ENCODE measurements around the gene TMEM266.

- TF ChIP-seq YY1 (IDR thresholded peaks at IDR 0.05; ENCODE audit: insufficient read depth, insufficient read length), result no peak
- TF ChIP-seq SUZ12 (IDR thresholded peaks at IDR 0.05; ENCODE audit: extremely low read depth, insufficient read depth, insufficient read length), result no peak
- no peak for TF ChIP-seq ZNF274 (IDR thresholded peaks at IDR 0.05; ENCODE audit: low read depth, low read length)
Measured at GRCh38 chr15:76075046-76075445, 15.3 kb downstream of the TMEM266 start.
